ENCODE data around the gene PDCD1LG2. TPM values are rescaled to one million over a fixed set of nuclear protein-coding genes. Genes with fewer than 3 reads are reported as not detected.

PDCD1LG2 gene
- total RNA-seq, 4 donors from 2014 or later: 3.4 to 8.8 (median 5.5) TPM

GRCh38 chr9:5549658-5550650 lies 39.6 kb downstream of the PDCD1LG2 start:
- TF ChIP-seq CTCF (IDR thresholded peaks at IDR 0.05; ENCODE audit: low read depth): no peak

GRCh38 chr9:5551368-5552150 lies 41.2 kb downstream of the PDCD1LG2 start:
- TF ChIP-seq CTCF (IDR thresholded peaks at IDR 0.05; ENCODE audit: low read depth): no peak

GRCh38 chr9:5552301-5552700 lies 42.0 kb downstream of the PDCD1LG2 start:
- TF ChIP-seq CTCF (IDR thresholded peaks at IDR 0.05; ENCODE audit: low read depth): no peak

GRCh38 chr9:5553211-5553610 lies 42.9 kb downstream of the PDCD1LG2 start:
- TF ChIP-seq CTCF (IDR thresholded peaks at IDR 0.05; ENCODE audit: low read depth): no peak

- TF ChIP-seq CTCF (IDR thresholded peaks at IDR 0.05; ENCODE audit: low read depth): no peak
These were observed 43.9 kb downstream of the PDCD1LG2 start for GRCh38 chr9:5554254-5554653.

- TF ChIP-seq CTCF (IDR thresholded peaks at IDR 0.05; ENCODE audit: low read depth): no peak
These were observed 45.9 kb downstream of the PDCD1LG2 start for GRCh38 chr9:5556101-5556705.
